Stimulated activated naive CD8-positive, alpha-beta T cell treated with anti-CD3 and anti-CD28 coated beads, Interleukin-15, Interleukin-2, amounts not matched to agents 100 ng/mL and 50 ng/mL, for 24 hours (primary cell): ENCODE data around the gene MARCO.
"Not testable (repeated sequence)": the region's sequence is repeated elsewhere in the genome, so short reads cannot be mapped to it uniquely, and the experiment has no call there.

ENCODE experiments used
- H3K27ac Mint-ChIP-seq: one replicate; pipeline ENCODE4 v1.8.0; 2021; ENCODE audit warnings: mild to moderate bottlenecking, mixed read lengths
- H3K27me3 Mint-ChIP-seq: one replicate; pipeline ENCODE4 v1.8.0; 2021; ENCODE audit warnings: mixed read lengths
- H3K36me3 Mint-ChIP-seq: one replicate; pipeline ENCODE4 v1.8.0; 2021; ENCODE audit warnings: low read depth, mixed read lengths
- H3K4me1 Mint-ChIP-seq: one replicate; pipeline ENCODE4 v1.8.0; 2021; ENCODE audit warnings: low read depth, mixed read lengths
- H3K4me3 Mint-ChIP-seq: one replicate; pipeline ENCODE4 v1.8.0; 2021; ENCODE audit warnings: mild to moderate bottlenecking, mixed read lengths
- H3K9me3 Mint-ChIP-seq: one replicate; pipeline ENCODE4 v1.8.0; 2021; ENCODE audit warnings: mixed read lengths

The MARCO gene

GRCh38 chr2:118994172-118994700 lies 52.2 kb downstream of the MARCO start:
- Mint-ChIP-seq H3K4me1 (peaks cover 20% of the 10 kb centered on the region), H3K27ac (no peak overlapping the region), H3K4me3 (no peak overlapping the region), H3K36me3 (no peaks in the 10 kb centered on the region), H3K27me3 (no peaks in the 10 kb centered on the region), H3K9me3 (no peaks in the 10 kb centered on the region)

DNA sequence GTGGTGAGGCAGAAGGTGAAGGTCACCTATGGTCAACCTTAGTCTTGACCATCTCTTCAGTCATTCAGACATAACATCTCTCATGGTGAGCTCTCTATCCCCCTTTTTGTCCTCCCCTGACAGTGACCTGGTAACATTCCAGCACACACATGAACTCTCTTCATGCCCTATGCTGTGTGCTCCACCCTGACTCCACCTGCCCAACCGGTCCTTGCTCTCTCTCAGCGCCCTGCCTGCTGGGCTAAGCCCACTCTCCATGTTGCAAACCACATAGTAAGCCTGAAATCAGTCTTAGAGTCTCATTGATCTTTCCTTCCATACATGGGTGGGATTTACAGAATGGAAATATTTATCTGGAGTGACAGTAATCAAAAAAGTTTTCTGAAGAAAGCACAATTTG lies 52.8 kb downstream of the MARCO start:
- peaks cover 20% of the 10 kb centered on the region for H3K4me1 Mint-ChIP-seq
- no peaks in the 10 kb centered on the region for H3K9me3 Mint-ChIP-seq
- no peak overlapping the region for H3K27ac Mint-ChIP-seq
- H3K27me3 Mint-ChIP-seq: no peaks in the 10 kb centered on the region
- H3K4me3 Mint-ChIP-seq: no peak overlapping the region
- no peaks in the 10 kb centered on the region for H3K36me3 Mint-ChIP-seq

DNA sequence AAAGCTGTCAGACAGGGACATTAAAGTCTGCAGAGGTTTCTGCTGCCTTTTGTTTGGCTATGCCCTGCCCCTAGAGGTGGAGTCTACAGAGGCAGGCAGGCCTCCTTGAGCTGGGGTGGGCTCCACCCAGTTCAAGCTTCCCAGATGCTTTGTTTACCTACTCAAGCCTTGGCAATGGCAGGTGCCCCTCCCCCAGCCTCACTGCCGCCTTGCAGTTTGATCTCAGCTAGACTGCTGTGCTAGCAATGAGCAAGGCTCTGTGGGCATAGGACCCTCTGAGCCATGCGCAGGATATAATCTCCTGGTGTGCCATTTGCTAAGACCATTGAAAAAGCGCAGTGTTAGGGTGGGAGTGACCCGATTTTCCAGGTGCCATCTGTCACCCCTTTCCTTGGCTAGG lies 61.9 kb downstream of the MARCO start:
- H3K9me3 Mint-ChIP-seq, H3K4me3 Mint-ChIP-seq, H3K27me3 Mint-ChIP-seq, H3K27ac Mint-ChIP-seq, H3K36me3 Mint-ChIP-seq, H3K4me1 Mint-ChIP-seq: not testable (repeated sequence)

GRCh38 chr2:119004602-119005001 lies 62.6 kb downstream of the MARCO start:
- Mint-ChIP-seq H3K4me3 (no peak overlapping the region), H3K4me1 (no peaks in the 10 kb centered on the region), H3K27ac (no peak overlapping the region), H3K27me3 (peaks cover 8% of the 10 kb centered on the region), H3K36me3 (no peaks in the 10 kb centered on the region), H3K9me3 (peaks cover 5% of the 10 kb centered on the region)

DNA sequence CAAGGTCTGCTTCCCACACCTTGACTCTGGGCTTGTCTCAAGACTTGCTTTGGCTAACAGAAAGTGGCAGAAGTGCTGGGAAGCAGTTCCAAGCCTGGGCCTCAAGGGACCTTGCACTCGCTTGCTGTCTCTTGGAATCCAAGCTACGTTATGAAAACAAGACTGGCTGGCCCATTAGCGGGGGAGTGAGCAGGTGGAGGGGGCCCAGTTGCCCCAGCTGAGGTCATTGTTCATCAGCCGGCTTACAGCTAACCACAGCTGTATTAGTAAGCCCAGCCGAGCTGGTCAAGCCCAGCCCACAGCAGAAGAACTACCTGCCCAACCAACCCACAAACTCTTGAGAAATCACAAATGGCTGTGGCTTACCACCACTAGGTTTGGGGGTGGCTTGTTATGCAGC lies 63.1 kb downstream of the MARCO start:
- peaks cover 5% of the 10 kb centered on the region for H3K9me3 Mint-ChIP-seq
- H3K27ac Mint-ChIP-seq: no peak overlapping the region
- H3K4me3 Mint-ChIP-seq: no peak overlapping the region
- no peaks in the 10 kb centered on the region for H3K36me3 Mint-ChIP-seq
- peaks cover 11% of the 10 kb centered on the region for H3K27me3 Mint-ChIP-seq
- H3K4me1 Mint-ChIP-seq: no peaks in the 10 kb centered on the region

DNA sequence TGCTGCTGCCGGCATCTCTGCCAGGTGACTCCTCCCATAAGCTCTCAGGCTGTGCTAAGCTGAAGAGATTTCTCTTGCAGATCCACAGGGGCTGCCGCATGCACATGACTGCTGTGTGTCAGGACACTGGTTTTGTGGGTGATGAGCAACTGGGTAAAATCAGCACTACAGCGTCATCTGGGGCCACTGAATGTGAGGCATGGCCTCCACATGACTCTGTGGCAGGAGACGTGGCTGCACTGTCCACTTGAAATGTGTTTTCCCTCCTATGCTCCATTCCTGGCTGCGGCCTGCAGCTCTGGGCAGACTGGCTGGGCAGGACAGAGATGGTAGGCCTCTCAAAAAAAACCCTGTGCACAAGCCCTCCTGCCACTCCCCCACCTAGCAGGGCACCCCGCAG lies 63.6 kb downstream of the MARCO start:
- H3K4me1 Mint-ChIP-seq: no peaks in the 10 kb centered on the region
- peaks cover 13% of the 10 kb centered on the region for H3K27me3 Mint-ChIP-seq
- H3K27ac Mint-ChIP-seq: no peak overlapping the region
- H3K36me3 Mint-ChIP-seq: no peaks in the 10 kb centered on the region
- H3K4me3 Mint-ChIP-seq: no peak overlapping the region
- peaks cover 5% of the 10 kb centered on the region for H3K9me3 Mint-ChIP-seq

GRCh38 chr2:119006441-119006840 lies 64.4 kb downstream of the MARCO start:
- H3K36me3 Mint-ChIP-seq: no peaks in the 10 kb centered on the region
- H3K27me3 Mint-ChIP-seq: peaks cover 20% of the 10 kb centered on the region
- H3K27ac Mint-ChIP-seq: no peak overlapping the region
- no peaks in the 10 kb centered on the region for H3K4me1 Mint-ChIP-seq
- H3K4me3 Mint-ChIP-seq: no peak overlapping the region
- H3K9me3 Mint-ChIP-seq: peaks cover 5% of the 10 kb centered on the region

- Mint-ChIP-seq H3K27ac (no peak overlapping the region), H3K4me3 (no peak overlapping the region), H3K4me1 (no peaks in the 10 kb centered on the region), H3K9me3 (peaks cover under 1% of the 10 kb centered on the region), H3K27me3 (peaks cover 27% of the 10 kb centered on the region), H3K36me3 (no peaks in the 10 kb centered on the region)
Measured at GRCh38 chr2:119008108-119008507, 66.1 kb downstream of the MARCO start.

GRCh38 chr2:119009110-119009509 lies 67.1 kb downstream of the MARCO start:
- no peak overlapping the region for H3K27ac Mint-ChIP-seq
- no peaks in the 10 kb centered on the region for H3K36me3 Mint-ChIP-seq
- H3K27me3 Mint-ChIP-seq: peaks cover 27% of the 10 kb centered on the region
- H3K4me1 Mint-ChIP-seq: no peaks in the 10 kb centered on the region
- no peaks in the 10 kb centered on the region for H3K9me3 Mint-ChIP-seq
- no peak overlapping the region for H3K4me3 Mint-ChIP-seq

- Mint-ChIP-seq H3K36me3 (no peaks in the 10 kb centered on the region), H3K27me3 (peaks cover 27% of the 10 kb centered on the region), H3K27ac (no peak overlapping the region), H3K9me3 (no peaks in the 10 kb centered on the region), H3K4me1 (no peaks in the 10 kb centered on the region), H3K4me3 (no peak overlapping the region)
Measured at GRCh38 chr2:119010336-119010735, 68.3 kb downstream of the MARCO start.

- Mint-ChIP-seq H3K4me3 (no peak overlapping the region), H3K36me3 (no peaks in the 10 kb centered on the region), H3K4me1 (no peaks in the 10 kb centered on the region)
Measured at GRCh38 chr2:119011162-119011909, 69.3 kb downstream of the MARCO start.

DNA sequence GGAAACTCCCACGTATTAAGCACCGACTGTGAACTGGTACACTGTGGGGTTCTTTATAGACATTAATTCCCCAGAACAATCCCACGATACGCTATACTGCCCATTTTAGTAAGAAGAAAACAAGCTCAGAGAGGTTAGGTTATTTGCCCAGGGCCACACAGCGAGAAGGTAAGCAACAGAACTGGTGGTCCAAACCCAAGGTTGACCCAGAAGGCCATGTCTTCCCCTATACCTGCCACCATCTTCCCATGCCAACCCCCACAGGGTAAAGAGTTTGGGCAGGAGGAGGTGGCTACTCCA lies 69.9 kb downstream of the MARCO start:
- no peaks in the 10 kb centered on the region for H3K4me1 Mint-ChIP-seq
- peaks cover 27% of the 10 kb centered on the region for H3K27me3 Mint-ChIP-seq
- H3K36me3 Mint-ChIP-seq: no peaks in the 10 kb centered on the region
- H3K27ac Mint-ChIP-seq: no peak overlapping the region
- no peaks in the 10 kb centered on the region for H3K9me3 Mint-ChIP-seq
- no peak overlapping the region for H3K4me3 Mint-ChIP-seq

More at GRCh38 chr2:119011162-119011909, 69.3 kb downstream of the MARCO start:
- Mint-ChIP-seq H3K9me3 (no peaks in the 10 kb centered on the region), H3K27me3 (peaks cover 27% of the 10 kb centered on the region), H3K27ac (no peak overlapping the region)

- no peaks in the 10 kb centered on the region for H3K36me3 Mint-ChIP-seq
- peaks cover 27% of the 10 kb centered on the region for H3K27me3 Mint-ChIP-seq
- H3K9me3 Mint-ChIP-seq: no peaks in the 10 kb centered on the region
- H3K27ac Mint-ChIP-seq: no peak overlapping the region
- H3K4me1 Mint-ChIP-seq: no peaks in the 10 kb centered on the region
- H3K4me3 Mint-ChIP-seq: no peak overlapping the region
Measured at GRCh38 chr2:119012345-119013301, 70.6 kb downstream of the MARCO start.

GRCh38 chr2:119013671-119014070 lies 71.7 kb downstream of the MARCO start:
- H3K4me3 Mint-ChIP-seq: no peak overlapping the region
- H3K36me3 Mint-ChIP-seq: no peaks in the 10 kb centered on the region
- H3K9me3 Mint-ChIP-seq: no peaks in the 10 kb centered on the region
- H3K4me1 Mint-ChIP-seq: no peaks in the 10 kb centered on the region
- H3K27me3 Mint-ChIP-seq: peaks cover 29% of the 10 kb centered on the region
- no peak overlapping the region for H3K27ac Mint-ChIP-seq

DNA sequence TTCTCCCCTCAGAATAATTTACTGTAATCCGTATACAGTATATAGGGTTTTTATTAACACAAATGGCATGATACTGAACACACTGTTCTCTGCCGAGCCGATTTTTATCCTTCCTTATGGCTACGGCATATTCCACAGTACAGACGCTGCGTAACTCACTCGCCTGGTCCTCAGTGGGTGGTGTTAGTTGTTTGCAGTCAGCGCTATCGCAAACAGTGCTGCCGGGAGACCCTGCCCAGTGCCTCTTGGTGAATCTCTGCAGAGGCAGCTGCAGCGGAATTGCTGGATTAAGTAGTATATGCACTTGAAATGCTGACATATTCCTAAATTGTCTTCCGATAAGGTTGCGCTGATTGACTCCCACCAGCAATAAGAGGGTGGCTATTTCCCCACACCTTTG lies 73.9 kb downstream of the MARCO start:
- no peak overlapping the region for H3K27ac Mint-ChIP-seq
- H3K9me3 Mint-ChIP-seq: no peaks in the 10 kb centered on the region
- H3K4me1 Mint-ChIP-seq: no peaks in the 10 kb centered on the region
- H3K4me3 Mint-ChIP-seq: no peak overlapping the region
- no peaks in the 10 kb centered on the region for H3K36me3 Mint-ChIP-seq
- H3K27me3 Mint-ChIP-seq: peaks cover 13% of the 10 kb centered on the region
